Endothelial cell of umbilical vein (primary cell): ENCODE results near the gene CELF1. TPM values are rescaled to one million over a fixed set of nuclear protein-coding genes. Genes with fewer than 3 reads are reported as not detected.

Experiments
- BruUV-seq: library from RNA; stranded (reverse); fragments of 400-500 nt; replicated peaks from 2 replicates; lab custom pipeline; 2021; lab: Mats Ljungman, UMichigan
- CTCF ChIA-PET: fragments of 300-600, 350-600 bp; sonication (Branson Sonifier 250); formaldehyde crosslinking; loops from one replicate; lab custom pipeline; 2021; ENCODE audit warnings: antibody characterized with exemption, inconsistent platforms; lab: Charles Lee
- POLR2A ChIA-PET: fragments of 300-600, 350-600 bp; sonication (Branson Sonifier 250); formaldehyde crosslinking; loops from one replicate; lab custom pipeline; 2021; ENCODE audit warnings: antibody characterized with exemption, inconsistent platforms; lab: Charles Lee
- DNase-seq: peaks from one replicate; pipeline ENCODE4 v3.0.0-alpha.2; 2011; ENCODE audit warnings: low read depth, low spot score
- FAIRE-seq: peaks from 2 replicates; lab custom pipeline; 2011; peaks lifted over from hg19 to GRCh38; lab: Jason Lieb, UNC
- H2AFZ ChIP-seq: 2 replicates; pipeline ENCODE4 v1.6.0; 2012; ENCODE audit warnings: low read depth, low read length, control low read depth, inconsistent platforms
- H3K27ac ChIP-seq: 2 replicates; pipeline ENCODE4 v1.5.1; 2011; ENCODE audit warnings: low read depth, mild to moderate bottlenecking, control low read depth, low read length, moderate library complexity; ENCODE audit not compliant: insufficient read depth
- H3K27me3 ChIP-seq, 2 experiments: 2 replicates each; pipeline versions ENCODE4 v1.6.0 to v1.6.1; 2011; ENCODE audit warnings: low read length in 2 of 2, mixed read lengths in 1 of 2; ENCODE audit not compliant: control insufficient read depth in 2 of 2, insufficient read depth in 2 of 2
- H3K36me3 ChIP-seq, 2 experiments: 2 replicates in 1 of 2; 3 replicates in 1 of 2; pipeline ENCODE4 v1.5.1; 2011; ENCODE audit warnings: low read length in 2 of 2, mild to moderate bottlenecking in 1 of 2, moderate library complexity in 1 of 2; ENCODE audit not compliant: control insufficient read depth in 2 of 2, insufficient read depth in 2 of 2; ENCODE audit errors: extremely low read depth in 1 of 2
- H3K4me1 ChIP-seq: 3 replicates; pipeline ENCODE4 v1.5.1; 2011; ENCODE audit warnings: mild to moderate bottlenecking, low read length; ENCODE audit not compliant: control insufficient read depth, insufficient read depth; ENCODE audit errors: extremely low read depth
- H3K4me2 ChIP-seq: 2 replicates; pipeline ENCODE4 v1.6.1; 2011; ENCODE audit warnings: low read length, control low read depth, mixed read lengths; ENCODE audit not compliant: insufficient read depth
- H3K4me3 ChIP-seq, 3 experiments: fragments of 200-600 bp in 1 of 3; sonication (generic), shearing (Covaris generic) in 1 of 3; replicated peaks in 1 of 3; 2 replicates each; pipeline ENCODE4 v1.5.1; 2011 to 2016; ENCODE audit warnings: control low read depth in 3 of 3, low read length in 3 of 3, mild to moderate bottlenecking in 2 of 3, inconsistent platforms in 1 of 3, low read depth in 1 of 3, moderate library complexity in 1 of 3; ENCODE audit not compliant: insufficient read depth in 1 of 3
- H3K79me2 ChIP-seq: 2 replicates; pipeline ENCODE4 v1.6.0; 2012; ENCODE audit warnings: low read length, inconsistent platforms; ENCODE audit not compliant: control insufficient read depth, insufficient read depth
- H3K9ac ChIP-seq: replicated peaks from 2 replicates; pipeline ENCODE3; 2011; ENCODE audit warnings: low read length, control low read depth; ENCODE audit not compliant: insufficient read depth; ENCODE audit errors: extremely low read depth
- H3K9me1 ChIP-seq: replicated peaks from 3 replicates; pipeline ENCODE4 v1.6.0; 2011; ENCODE audit warnings: mild to moderate bottlenecking, low read length; ENCODE audit not compliant: control insufficient read depth, insufficient read depth; ENCODE audit errors: extremely low read depth
- H3K9me3 ChIP-seq: replicated peaks from 2 replicates; pipeline ENCODE4 v1.5.1; 2012; ENCODE audit warnings: low read length, inconsistent platforms; ENCODE audit not compliant: control insufficient read depth, insufficient read depth
- H4K20me1 ChIP-seq: replicated peaks from 2 replicates; pipeline ENCODE3; 2011; ENCODE audit warnings: mild to moderate bottlenecking, low read length; ENCODE audit not compliant: control insufficient read depth, insufficient read depth; ENCODE audit errors: extremely low read depth
- EZH2 ChIP-seq: IDR thresholded peaks from 2 replicates; pipeline ENCODE4 v1.6.1; 2012; ENCODE audit warnings: borderline replicate concordance, low read depth, mild to moderate bottlenecking, moderate library complexity, low read length, inconsistent platforms; ENCODE audit not compliant: severe bottlenecking
- FOS ChIP-seq: IDR thresholded peaks from 2 replicates; pipeline ENCODE4 v1.6.1; 2011; ENCODE audit warnings: mild to moderate bottlenecking, low read length, moderate library complexity, borderline replicate concordance; ENCODE audit not compliant: insufficient read depth
- GATA2 ChIP-seq: IDR thresholded peaks from 2 replicates; pipeline ENCODE4 v1.7.0; 2011; ENCODE audit warnings: low read depth, mild to moderate bottlenecking, moderate library complexity, mixed read lengths, low read length; ENCODE audit not compliant: insufficient read length, insufficient read depth
- JUN ChIP-seq: IDR thresholded peaks from 2 replicates; pipeline ENCODE4 v1.6.1; 2011; ENCODE audit warnings: borderline replicate concordance, low read depth; ENCODE audit not compliant: insufficient read length, insufficient read depth
- MYC ChIP-seq: IDR thresholded peaks from one replicate; pipeline ENCODE4 v1.6.1; 2011; ENCODE audit warnings: mild to moderate bottlenecking, low read depth, low read length
- POLR2A ChIP-seq: IDR thresholded peaks from 2 replicates; pipeline ENCODE4 v1.6.1; 2012; ENCODE audit warnings: low read depth, mild to moderate bottlenecking, control low read depth, low read length
- POLR2AphosphoS5 ChIP-seq: IDR thresholded peaks from 2 replicates; pipeline ENCODE4 v1.6.1; 2012; ENCODE audit warnings: low read depth, mild to moderate bottlenecking, control low read depth, low read length, moderate library complexity; ENCODE audit not compliant: insufficient read depth
- dilution Hi-C: fragments of 300-500 bp; cut with MboI; formaldehyde crosslinking; loops from one replicate; pipeline ENCODE4 v1.15.0; 2019; ENCODE audit warnings: low sequenced_read_pairs; ENCODE audit not compliant: extremely low pct_ligation_motif_present
- intact Hi-C: fragments of 100-400 bp; cut with micrococcal nuclease; formaldehyde crosslinking; loops from one replicate; pipeline ENCODE4 v1.10.0; 2022
- polyA plus RNA-seq, 4 experiments: library from polyadenylated mRNA; depleted of rRNA in 3 of 4; stranded (reverse) in 3 of 4; unstranded in 1 of 4; fragments of >200 nt; gene quantifications; 2 replicates each; pipeline versions ENCODE4 v1.2.1 to v1.2.3, GENCODE V29; 2011 to 2012; ENCODE audit warnings: missing spikeins in 1 of 4
- total RNA-seq: library from RNA; stranded (reverse); gene quantifications from 2 replicates; pipeline ENCODE4 v1.2.3, GENCODE V29; 2021
- TF ChIP-seq, protein P1 (sequence below), 2 donors: IDR thresholded peaks; 1 replicate in 1 of 2; 2 replicates in 1 of 2; pipeline ENCODE4 v1.5.1; 2011; ENCODE audit warnings: low read length in 2 of 2, mild to moderate bottlenecking in 2 of 2, moderate library complexity in 2 of 2, control low read depth in 1 of 2, inconsistent platforms in 1 of 2, low read depth in 1 of 2; ENCODE audit not compliant: insufficient read depth in 1 of 2; ENCODE audit errors: extremely low read depth in 1 of 2
- TF ChIP-seq, protein P2 (sequence below): IDR thresholded peaks from 2 replicates; pipeline ENCODE4 v1.6.1; 2011; ENCODE audit not compliant: insufficient read depth, insufficient read length

Gene CELF1
- total and polyA plus RNA-seq, 2 donors (not counting 3 experiments of a cell fraction or from before 2014, with no cell fraction given): 66.3 to 120 TPM

DNA sequence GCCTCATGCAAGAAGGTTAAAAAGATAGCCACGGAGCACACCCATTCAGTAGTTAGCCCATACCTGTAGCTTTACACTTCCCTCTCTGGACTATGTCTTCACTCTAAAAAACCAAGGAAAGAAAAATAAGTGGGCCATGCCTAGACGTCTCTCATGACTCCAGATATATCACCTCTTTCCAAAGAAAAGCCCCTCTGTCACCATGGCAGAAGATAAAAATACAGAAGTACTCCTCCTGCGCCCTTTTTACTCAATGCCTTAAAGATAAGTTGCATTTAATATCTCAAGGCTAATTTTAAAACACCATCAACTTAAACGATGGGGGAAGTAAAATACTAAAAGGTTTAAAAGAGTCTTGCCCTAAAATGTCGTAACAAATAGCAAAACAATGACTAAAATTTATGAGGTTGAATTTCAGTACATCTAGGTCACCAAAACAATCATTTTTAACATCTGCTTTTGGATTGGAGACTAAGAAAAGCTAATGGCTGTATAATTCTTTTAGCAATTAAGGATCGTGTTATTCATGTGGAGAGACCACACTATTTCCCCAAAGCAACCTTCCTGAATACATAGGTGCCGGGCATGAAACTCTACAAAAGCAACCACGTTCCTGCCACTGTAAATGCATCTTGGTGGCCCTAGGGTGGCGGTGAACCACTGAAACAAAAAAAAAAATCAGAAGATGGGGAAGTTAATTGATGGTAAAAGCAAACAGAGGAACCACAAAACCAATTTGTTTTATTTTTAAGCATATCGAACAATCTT lies 46.0 kb downstream of the CELF1 start:
- Histone ChIP-seq H3K27ac (no peak overlapping the region), H3K4me1 (no peaks in the 10 kb centered on the region), H3K9ac (no peak overlapping the region), H4K20me1 (no peaks in the 10 kb centered on the region), H2AFZ (no peak overlapping the region), H3K4me3 (no peak overlapping the region), H3K79me2 (peaks cover 93% of the 10 kb centered on the region), H3K4me2 (no peak overlapping the region), H3K9me3 (no peaks in the 10 kb centered on the region), H3K27me3 (no peaks in the 10 kb centered on the region), H3K36me3 (no peaks in the 10 kb centered on the region), H3K9me1 (no peaks in the 10 kb centered on the region)
- DNase-seq: no peak
- BruUV-seq: no TSS peak
- dilution Hi-C loops (no loop called here), intact Hi-C loops (no loop called here)
- POLR2A ChIA-PET: no interaction called here
- TF ChIP-seq JUN (no peak), MYC (no peak), POLR2A (no peak), GATA2 (no peak), EZH2 (no peak), POLR2AphosphoS5 (no peak), FOS (no peak)
- TF ChIP-seq, protein P1, sequence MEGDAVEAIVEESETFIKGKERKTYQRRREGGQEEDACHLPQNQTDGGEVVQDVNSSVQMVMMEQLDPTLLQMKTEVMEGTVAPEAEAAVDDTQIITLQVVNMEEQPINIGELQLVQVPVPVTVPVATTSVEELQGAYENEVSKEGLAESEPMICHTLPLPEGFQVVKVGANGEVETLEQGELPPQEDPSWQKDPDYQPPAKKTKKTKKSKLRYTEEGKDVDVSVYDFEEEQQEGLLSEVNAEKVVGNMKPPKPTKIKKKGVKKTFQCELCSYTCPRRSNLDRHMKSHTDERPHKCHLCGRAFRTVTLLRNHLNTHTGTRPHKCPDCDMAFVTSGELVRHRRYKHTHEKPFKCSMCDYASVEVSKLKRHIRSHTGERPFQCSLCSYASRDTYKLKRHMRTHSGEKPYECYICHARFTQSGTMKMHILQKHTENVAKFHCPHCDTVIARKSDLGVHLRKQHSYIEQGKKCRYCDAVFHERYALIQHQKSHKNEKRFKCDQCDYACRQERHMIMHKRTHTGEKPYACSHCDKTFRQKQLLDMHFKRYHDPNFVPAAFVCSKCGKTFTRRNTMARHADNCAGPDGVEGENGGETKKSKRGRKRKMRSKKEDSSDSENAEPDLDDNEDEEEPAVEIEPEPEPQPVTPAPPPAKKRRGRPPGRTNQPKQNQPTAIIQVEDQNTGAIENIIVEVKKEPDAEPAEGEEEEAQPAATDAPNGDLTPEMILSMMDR (IDR thresholded peaks at IDR 0.05; ENCODE audit: extremely low read depth in 1 of 2, insufficient read depth in 1 of 2, low read depth in 1 of 2, low read length in 2 of 2): no peak
- TF ChIP-seq, protein P2, sequence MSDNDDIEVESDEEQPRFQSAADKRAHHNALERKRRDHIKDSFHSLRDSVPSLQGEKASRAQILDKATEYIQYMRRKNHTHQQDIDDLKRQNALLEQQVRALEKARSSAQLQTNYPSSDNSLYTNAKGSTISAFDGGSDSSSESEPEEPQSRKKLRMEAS: no peak
- CTCF ChIA-PET: interaction anchor here (1.0 kb wide), 1 partner anchor 18 kb away, joined by 3 read pairs; no protein-coding TSS in a partner anchor
- FAIRE-seq: no peak
